NCI-H128 (cell line): ENCODE data around the gene PHAF1.

Experiments
- DNase-seq: peaks from one replicate; lab custom pipeline; 2025; ENCODE audit not compliant: unreplicated experiment; lab: John Stamatoyannopoulos, UW

PHAF1 gene

GRCh38 chr16:67109407-67110135 is at the start of gene PHAF1:
PHAF1 (plus strand) TSS chr16:67109941; CDS start chr16:67110176, 235 bp downstream.
- DNase-seq = peak; percentile 81

- no peak for DNase-seq
Observed at GRCh38 chr16:67063008-67063407, 46.7 kb upstream of the PHAF1 start.

GRCh38 chr16:67068212-67068753 is 41.5 kb upstream of the PHAF1 start:
- no peak for DNase-seq

GRCh38 chr16:67071476-67072048 is 38.2 kb upstream of the PHAF1 start:
- DNase-seq = no peak

GRCh38 chr16:67075331-67075730 is 34.4 kb upstream of the PHAF1 start:
- DNase-seq = no peak

GRCh38 chr16:67077871-67078270 is 31.9 kb upstream of the PHAF1 start:
- peak; percentile 17 for DNase-seq

- DNase-seq = no peak
Observed at GRCh38 chr16:67082100-67082499, 27.6 kb upstream of the PHAF1 start.

GRCh38 chr16:67082891-67083290 is 26.9 kb upstream of the PHAF1 start:
- DNase-seq = no peak

- no peak for DNase-seq
Observed at GRCh38 chr16:67084345-67085028, 25.3 kb upstream of the PHAF1 start.

GRCh38 chr16:67086822-67087221 is 22.9 kb upstream of the PHAF1 start:
- DNase-seq = no peak

GRCh38 chr16:67087291-67087690 is 22.4 kb upstream of the PHAF1 start:
- no peak for DNase-seq

GRCh38 chr16:67087803-67088202 is 21.9 kb upstream of the PHAF1 start:
- DNase-seq = no peak

GRCh38 chr16:67088551-67088950 is 21.2 kb upstream of the PHAF1 start:
- no peak for DNase-seq

GRCh38 chr16:67089101-67089500 is 20.6 kb upstream of the PHAF1 start:
- no peak for DNase-seq

GRCh38 chr16:67091906-67092566 is 17.7 kb upstream of the PHAF1 start:
- DNase-seq = no peak

GRCh38 chr16:67093098-67093726 is 16.5 kb upstream of the PHAF1 start:
- no peak for DNase-seq

GRCh38 chr16:67098599-67098998 is 11.1 kb upstream of the PHAF1 start:
- no peak for DNase-seq

GRCh38 chr16:67100569-67101310 is 9.0 kb upstream of the PHAF1 start:
- DNase-seq = no peak

GRCh38 chr16:67101311-67102082 is 8.2 kb upstream of the PHAF1 start:
- DNase-seq = no peak

- no peak for DNase-seq
Observed at GRCh38 chr16:67104061-67104460, 5.7 kb upstream of the PHAF1 start.
